OCI-LY1 (cell line): Measurements from ENCODE around the gene TOPAZ1.

Experiments
- H2AFZ ChIP-seq: fragments of 200-600 bp; sonication (generic), shearing (Covaris generic); 2 replicates; pipeline ENCODE4 v1.6.0; 2014; ENCODE audit warnings: antibody characterized with exemption, mild to moderate bottlenecking, low read length
- H3F3A ChIP-seq: fragments of 200-600 bp; sonication (generic), shearing (Covaris generic); 2 replicates; pipeline ENCODE4 v1.6.0; 2014; ENCODE audit warnings: mild to moderate bottlenecking, antibody characterized with exemption, low read length, moderate library complexity; ENCODE audit not compliant: insufficient read depth
- H3K27ac ChIP-seq: fragments of 200-600 bp; sonication (generic); 2 replicates; pipeline ENCODE4 v1.5.1; 2014; ENCODE audit warnings: low read length, mixed run types, mild to moderate bottlenecking, low read depth; ENCODE audit not compliant: poor library complexity, severe bottlenecking
- H3K27me3 ChIP-seq: fragments of 200-600 bp; sonication (generic); 2 replicates; pipeline ENCODE4 v1.6.0; 2014; ENCODE audit warnings: antibody characterized with exemption, mild to moderate bottlenecking, low read length, moderate library complexity; ENCODE audit not compliant: insufficient read depth
- H3K36me3 ChIP-seq: fragments of 200-600 bp; sonication (generic); 2 replicates; pipeline ENCODE4 v1.6.1; 2014; ENCODE audit warnings: mild to moderate bottlenecking, antibody characterized with exemption, low read length, moderate library complexity, mixed read lengths; ENCODE audit not compliant: insufficient read depth
- H3K4me1 ChIP-seq: fragments of 200-600 bp; sonication (generic); 2 replicates; pipeline ENCODE4 v1.5.1; 2014; ENCODE audit warnings: mild to moderate bottlenecking, low read length, moderate library complexity; ENCODE audit not compliant: insufficient read depth, severe bottlenecking
- H3K4me2 ChIP-seq: fragments of 200-600 bp; sonication (generic), shearing (Covaris generic); 2 replicates; pipeline ENCODE4 v1.6.1; 2014; ENCODE audit warnings: low read length
- H3K4me3 ChIP-seq: fragments of 200-600 bp; sonication (generic); 2 replicates; pipeline ENCODE4 v1.5.1; 2014; ENCODE audit warnings: low read length, low read depth, mild to moderate bottlenecking, mixed read lengths; ENCODE audit not compliant: poor library complexity, severe bottlenecking
- H3K79me2 ChIP-seq: fragments of 200-600 bp; shearing (Covaris generic); 2 replicates; pipeline ENCODE4 v1.6.1; 2016; ENCODE audit warnings: mixed run types, low read length, mixed read lengths; ENCODE audit not compliant: insufficient read depth
- H3K9ac ChIP-seq: fragments of 200-600 bp; sonication (generic), shearing (Covaris generic); 2 replicates; pipeline ENCODE4 v1.6.1; 2014; ENCODE audit warnings: mild to moderate bottlenecking, low read length, mixed read lengths
- H3K9me2 ChIP-seq: fragments of 200-600 bp; sonication (generic), shearing (Covaris generic); 2 replicates; pipeline ENCODE4 v1.6.1; 2014; ENCODE audit warnings: low read depth, mild to moderate bottlenecking, low read length, mixed read lengths
- H3K9me3 ChIP-seq: fragments of 200-600 bp; shearing (Covaris generic); 2 replicates; pipeline ENCODE4 v1.6.1; 2014; ENCODE audit warnings: low read length, mixed read lengths
- H4K20me1 ChIP-seq: fragments of 200-600 bp; sonication (generic), shearing (Covaris generic); 2 replicates; pipeline ENCODE4 v1.6.0; 2016; ENCODE audit warnings: mild to moderate bottlenecking, low read length; ENCODE audit not compliant: insufficient read depth
- EZH2 ChIP-seq: fragments of 200-600 bp; sonication (generic), shearing (Covaris generic); IDR thresholded peaks from 2 replicates; pipeline ENCODE4 v1.8.0; 2017; ENCODE audit warnings: borderline replicate concordance, mixed run types, mild to moderate bottlenecking, antibody characterized with exemption, low read length, moderate library complexity, mixed read lengths
- TF ChIP-seq, protein P1 (sequence below): fragments of 200-600 bp; sonication (generic), shearing (Covaris generic); IDR thresholded peaks from 2 replicates; pipeline ENCODE4 v1.5.1; 2017; ENCODE audit warnings: mild to moderate bottlenecking, antibody characterized with exemption, low read length, moderate library complexity, mixed read lengths

The TOPAZ1 gene

GRCh38 chr3:44318891-44319311, 77.2 kb downstream of the TOPAZ1 start:
- H3K9me3 ChIP-seq = no peaks in the 10 kb centered on the region
- no peak overlapping the region for H2AFZ ChIP-seq
- no peak overlapping the region for H3K27ac ChIP-seq
- H3K4me3 ChIP-seq = no peak overlapping the region
- no peaks in the 10 kb centered on the region for H3K79me2 ChIP-seq
- H3K36me3 ChIP-seq = no peaks in the 10 kb centered on the region
- no peak overlapping the region for H3K4me2 ChIP-seq
- no peak for TF ChIP-seq EZH2
- TF ChIP-seq, protein P1, sequence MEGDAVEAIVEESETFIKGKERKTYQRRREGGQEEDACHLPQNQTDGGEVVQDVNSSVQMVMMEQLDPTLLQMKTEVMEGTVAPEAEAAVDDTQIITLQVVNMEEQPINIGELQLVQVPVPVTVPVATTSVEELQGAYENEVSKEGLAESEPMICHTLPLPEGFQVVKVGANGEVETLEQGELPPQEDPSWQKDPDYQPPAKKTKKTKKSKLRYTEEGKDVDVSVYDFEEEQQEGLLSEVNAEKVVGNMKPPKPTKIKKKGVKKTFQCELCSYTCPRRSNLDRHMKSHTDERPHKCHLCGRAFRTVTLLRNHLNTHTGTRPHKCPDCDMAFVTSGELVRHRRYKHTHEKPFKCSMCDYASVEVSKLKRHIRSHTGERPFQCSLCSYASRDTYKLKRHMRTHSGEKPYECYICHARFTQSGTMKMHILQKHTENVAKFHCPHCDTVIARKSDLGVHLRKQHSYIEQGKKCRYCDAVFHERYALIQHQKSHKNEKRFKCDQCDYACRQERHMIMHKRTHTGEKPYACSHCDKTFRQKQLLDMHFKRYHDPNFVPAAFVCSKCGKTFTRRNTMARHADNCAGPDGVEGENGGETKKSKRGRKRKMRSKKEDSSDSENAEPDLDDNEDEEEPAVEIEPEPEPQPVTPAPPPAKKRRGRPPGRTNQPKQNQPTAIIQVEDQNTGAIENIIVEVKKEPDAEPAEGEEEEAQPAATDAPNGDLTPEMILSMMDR = no peak
- no peak overlapping the region for H3K9ac ChIP-seq
- H3F3A ChIP-seq = no peaks in the 10 kb centered on the region
- H3K4me1 ChIP-seq = no peaks in the 10 kb centered on the region
- H4K20me1 ChIP-seq = no peaks in the 10 kb centered on the region
- H3K9me2 ChIP-seq = no peaks in the 10 kb centered on the region
- no peaks in the 10 kb centered on the region for H3K27me3 ChIP-seq

GRCh38 chr3:44321335-44321734, 79.6 kb downstream of the TOPAZ1 start:
- TF ChIP-seq, protein P1 = no peak
- Histone ChIP-seq H3K27ac (no peak overlapping the region), H2AFZ (no peak overlapping the region), H3F3A (no peaks in the 10 kb centered on the region), H3K9me3 (peaks cover 3% of the 10 kb centered on the region; the same call in 1 of the 2 replicates), H3K36me3 (no peaks in the 10 kb centered on the region), H3K4me2 (no peak overlapping the region), H4K20me1 (no peaks in the 10 kb centered on the region), H3K4me3 (no peak overlapping the region), H3K27me3 (no peaks in the 10 kb centered on the region), H3K9me2 (no peaks in the 10 kb centered on the region), H3K79me2 (no peaks in the 10 kb centered on the region), H3K9ac (no peak overlapping the region), H3K4me1 (no peaks in the 10 kb centered on the region)

DNA sequence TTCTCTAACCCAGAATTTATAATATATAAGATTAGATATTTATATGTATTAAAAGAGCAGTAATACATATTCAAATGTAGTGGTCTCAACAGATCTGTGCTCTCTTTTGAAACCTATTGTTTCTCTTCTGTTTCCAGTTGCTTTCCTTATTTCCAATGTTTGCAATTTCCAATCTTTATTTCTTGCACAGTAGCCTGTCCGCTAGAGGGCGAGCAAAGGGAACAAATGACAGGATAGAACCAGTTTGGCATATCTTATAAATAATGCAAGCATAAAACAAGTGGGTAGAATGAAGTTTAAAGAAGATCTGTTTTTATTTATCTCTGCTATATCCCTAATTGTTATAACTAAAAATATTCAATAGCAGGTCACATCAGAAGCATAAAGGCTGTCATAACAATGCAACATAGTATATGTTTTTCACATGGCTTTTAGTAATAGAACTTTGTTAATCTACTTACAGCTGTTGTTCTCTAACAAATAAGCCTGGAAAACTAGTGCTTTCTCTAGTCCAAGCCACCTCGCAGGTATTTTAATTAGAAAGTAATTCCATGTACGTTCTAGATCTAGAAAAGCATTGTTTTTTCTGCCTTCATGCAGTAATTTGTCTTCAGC, 81.8 kb downstream of the TOPAZ1 start:
- Histone ChIP-seq H3K4me2 (no peak overlapping the region), H3K27me3 (no peaks in the 10 kb centered on the region), H3K79me2 (no peaks in the 10 kb centered on the region), H3K9me3 (peaks cover 3% of the 10 kb centered on the region; the same call in 1 of the 2 replicates), H3F3A (no peaks in the 10 kb centered on the region), H3K9ac (no peak overlapping the region), H3K4me1 (no peaks in the 10 kb centered on the region), H2AFZ (no peak overlapping the region), H4K20me1 (no peaks in the 10 kb centered on the region), H3K27ac (no peak overlapping the region), H3K4me3 (no peak overlapping the region), H3K36me3 (no peaks in the 10 kb centered on the region), H3K9me2 (no peaks in the 10 kb centered on the region)
- TF ChIP-seq, protein P1 = peak; percentile 79
- no peak for TF ChIP-seq EZH2
